ENCODE data around the gene GPC5. TPM values are rescaled to one million over a fixed set of nuclear protein-coding genes. Genes with fewer than 3 reads are reported as not detected.

The GPC5 gene
- total and polyA plus RNA-seq, 2 donors: 0.06 to 5.0 TPM

- H3K36me3 ChIP-seq (ENCODE audit: insufficient read depth): no peaks in the 10 kb centered on the region
- 86% methylated on average over 1 of the region's 1 CpG for WGBS
- H3K4me3 ChIP-seq (ENCODE audit: low read depth, low read length): no peak overlapping the region
Measured at GRCh38 chr13:91955546-91956355, 557.3 kb downstream of the GPC5 start.

GRCh38 chr13:91960947-91961346 is 562.5 kb downstream of the GPC5 start:
- Histone ChIP-seq H3K36me3 (ENCODE audit: insufficient read depth) (no peaks in the 10 kb centered on the region), H3K27ac (ENCODE audit: low read depth) (no peak overlapping the region), H3K4me1 (ENCODE audit: insufficient read depth) (no peaks in the 10 kb centered on the region), H3K4me3 (ENCODE audit: low read depth, low read length) (no peak overlapping the region)
- no peak for DNase-seq (ENCODE audit: extremely low spot score)
- 37% methylated on average over 1 of the region's 1 CpG for WGBS

More at GRCh38 chr13:91955546-91956355, 557.3 kb downstream of the GPC5 start:
- no peak overlapping the region for H3K27ac ChIP-seq (ENCODE audit: low read depth)
- DNase-seq (ENCODE audit: extremely low spot score): no peak
- H3K4me1 ChIP-seq (ENCODE audit: insufficient read depth): no peaks in the 10 kb centered on the region

- no peaks in the 10 kb centered on the region for H3K36me3 ChIP-seq (ENCODE audit: insufficient read depth)
- no peak overlapping the region for H3K4me3 ChIP-seq (ENCODE audit: low read depth, low read length)
- no peaks in the 10 kb centered on the region for H3K4me1 ChIP-seq (ENCODE audit: insufficient read depth)
- DNase-seq (ENCODE audit: extremely low spot score): no peak
- H3K27ac ChIP-seq (ENCODE audit: low read depth): no peak overlapping the region
Measured at GRCh38 chr13:91962946-91963345, 564.5 kb downstream of the GPC5 start.

GRCh38 chr13:91965511-91965910 is 567.1 kb downstream of the GPC5 start:
- WGBS: 78% methylated on average over 2 of the region's 2 CpGs
- Histone ChIP-seq H3K4me3 (ENCODE audit: low read depth, low read length) (no peak overlapping the region), H3K36me3 (ENCODE audit: insufficient read depth) (no peaks in the 10 kb centered on the region), H3K4me1 (ENCODE audit: insufficient read depth) (no peaks in the 10 kb centered on the region), H3K27ac (ENCODE audit: low read depth) (no peak overlapping the region)
- no peak for DNase-seq (ENCODE audit: extremely low spot score)

GRCh38 chr13:91978571-91978970 is 580.1 kb downstream of the GPC5 start:
- no peak overlapping the region for H3K4me3 ChIP-seq (ENCODE audit: low read depth, low read length)
- no peaks in the 10 kb centered on the region for H3K36me3 ChIP-seq (ENCODE audit: insufficient read depth)
- no peak overlapping the region for H3K27ac ChIP-seq (ENCODE audit: low read depth)
- DNase-seq (ENCODE audit: extremely low spot score): no peak
- no peaks in the 10 kb centered on the region for H3K4me1 ChIP-seq (ENCODE audit: insufficient read depth)

GRCh38 chr13:91986761-91987483 is 588.5 kb downstream of the GPC5 start:
- no peak for DNase-seq (ENCODE audit: extremely low spot score)
- 68% methylated on average over 4 of the region's 4 CpGs for WGBS
- no peak overlapping the region for H3K4me3 ChIP-seq (ENCODE audit: low read depth, low read length)

GRCh38 chr13:91988331-91988730 is 589.9 kb downstream of the GPC5 start:
- Histone ChIP-seq H3K36me3 (ENCODE audit: insufficient read depth) (no peaks in the 10 kb centered on the region), H3K4me1 (ENCODE audit: insufficient read depth) (no peaks in the 10 kb centered on the region), H3K27ac (ENCODE audit: low read depth) (no peak overlapping the region), H3K4me3 (ENCODE audit: low read depth, low read length) (no peak overlapping the region)
- no peak for DNase-seq (ENCODE audit: extremely low spot score)
- WGBS: 79% methylated on average over 3 of the region's 3 CpGs

More at GRCh38 chr13:91986761-91987483, 588.5 kb downstream of the GPC5 start:
- no peaks in the 10 kb centered on the region for H3K4me1 ChIP-seq (ENCODE audit: insufficient read depth)
- no peak overlapping the region for H3K27ac ChIP-seq (ENCODE audit: low read depth)
- no peaks in the 10 kb centered on the region for H3K36me3 ChIP-seq (ENCODE audit: insufficient read depth)

GRCh38 chr13:92012787-92013186 is 614.4 kb downstream of the GPC5 start:
- Histone ChIP-seq H3K36me3 (ENCODE audit: insufficient read depth) (no peaks in the 10 kb centered on the region), H3K27ac (ENCODE audit: low read depth) (no peak overlapping the region), H3K4me1 (ENCODE audit: insufficient read depth) (no peaks in the 10 kb centered on the region), H3K4me3 (ENCODE audit: low read depth, low read length) (no peak overlapping the region)
- 78% methylated on average over 3 of the region's 3 CpGs for WGBS
- no peak for DNase-seq (ENCODE audit: extremely low spot score)

GRCh38 chr13:92017737-92018136 is 619.3 kb downstream of the GPC5 start:
- H3K27ac ChIP-seq (ENCODE audit: low read depth): no peak overlapping the region
- 95% methylated on average over 13 of the region's 13 CpGs for WGBS
- no peaks in the 10 kb centered on the region for H3K4me1 ChIP-seq (ENCODE audit: insufficient read depth)
- no peaks in the 10 kb centered on the region for H3K36me3 ChIP-seq (ENCODE audit: insufficient read depth)
- no peak for DNase-seq (ENCODE audit: extremely low spot score)
- no peak overlapping the region for H3K4me3 ChIP-seq (ENCODE audit: low read depth, low read length)

GRCh38 chr13:92028695-92029094 is 630.3 kb downstream of the GPC5 start:
- no peaks in the 10 kb centered on the region for H3K4me1 ChIP-seq (ENCODE audit: insufficient read depth)
- DNase-seq (ENCODE audit: extremely low spot score): no peak
- no peaks in the 10 kb centered on the region for H3K36me3 ChIP-seq (ENCODE audit: insufficient read depth)
- no peak overlapping the region for H3K4me3 ChIP-seq (ENCODE audit: low read depth, low read length)
- H3K27ac ChIP-seq (ENCODE audit: low read depth): no peak overlapping the region

- Histone ChIP-seq H3K27ac (ENCODE audit: low read depth) (no peak overlapping the region), H3K36me3 (ENCODE audit: insufficient read depth) (no peaks in the 10 kb centered on the region), H3K4me3 (ENCODE audit: low read depth, low read length) (no peak overlapping the region), H3K4me1 (ENCODE audit: insufficient read depth) (no peaks in the 10 kb centered on the region)
- WGBS: 95% methylated on average over 4 of the region's 4 CpGs
- no peak for DNase-seq (ENCODE audit: extremely low spot score)
Measured at GRCh38 chr13:92029641-92030040, 631.2 kb downstream of the GPC5 start.

- no peak for DNase-seq (ENCODE audit: extremely low spot score)
- no peak overlapping the region for H3K27ac ChIP-seq (ENCODE audit: low read depth)
- no peaks in the 10 kb centered on the region for H3K4me1 ChIP-seq (ENCODE audit: insufficient read depth)
- no peaks in the 10 kb centered on the region for H3K36me3 ChIP-seq (ENCODE audit: insufficient read depth)
- H3K4me3 ChIP-seq (ENCODE audit: low read depth, low read length): no peak overlapping the region
- 71% methylated on average over 2 of the region's 2 CpGs for WGBS
Measured at GRCh38 chr13:92038905-92039304, 640.5 kb downstream of the GPC5 start.

GRCh38 chr13:92042522-92042921 is 644.1 kb downstream of the GPC5 start:
- Histone ChIP-seq H3K4me3 (ENCODE audit: low read depth, low read length) (no peak overlapping the region), H3K4me1 (ENCODE audit: insufficient read depth) (no peaks in the 10 kb centered on the region), H3K36me3 (ENCODE audit: insufficient read depth) (no peaks in the 10 kb centered on the region), H3K27ac (ENCODE audit: low read depth) (no peak overlapping the region)
- WGBS: 72% methylated on average over 4 of the region's 4 CpGs
- no peak for DNase-seq (ENCODE audit: extremely low spot score)

GRCh38 chr13:92044351-92044750 is 645.9 kb downstream of the GPC5 start:
- Histone ChIP-seq H3K4me1 (ENCODE audit: insufficient read depth) (no peaks in the 10 kb centered on the region), H3K4me3 (ENCODE audit: low read depth, low read length) (no peak overlapping the region), H3K36me3 (ENCODE audit: insufficient read depth) (no peaks in the 10 kb centered on the region), H3K27ac (ENCODE audit: low read depth) (no peak overlapping the region)
- DNase-seq (ENCODE audit: extremely low spot score): no peak
- 69% methylated on average over 3 of the region's 3 CpGs for WGBS
